Measurements from ENCODE around the gene BRMS1. TPM values are rescaled to one million over a fixed set of nuclear protein-coding genes. Genes with fewer than 3 reads are reported as not detected.

Gene BRMS1
- total RNA-seq, 1 donor from 2014 or later: 16.4 TPM

GRCh38 chr11:66339686-66340483 lies 5.0 kb downstream of the BRMS1 start:
- Mint-ChIP-seq H3K36me3 (no peaks in the 10 kb centered on the region), H3K9me3 (no peaks in the 10 kb centered on the region), H3K4me3 (no peak overlapping the region), H3K4me1 (peaks cover 42% of the 10 kb centered on the region), H3K27ac (no peak overlapping the region), H3K27me3 (ENCODE audit: insufficient read depth, low read depth) (peaks cover 10% of the 10 kb centered on the region)
- Histone ChIP-seq H3K9ac (no peak overlapping the region), H3K4me3 (no peak overlapping the region), H3K4me2 (no peak overlapping the region), H3K9me3 (ENCODE audit: low read depth) (no peaks in the 10 kb centered on the region), H2AFZ (replicated peaks) (no peak overlapping the region), H3K27me3 (peaks cover 5% of the 10 kb centered on the region), H3F3A (ENCODE audit: low read depth) (peaks cover 27% of the 10 kb centered on the region), H3K36me3 (no peaks in the 10 kb centered on the region), H4K20me1 (ENCODE audit: low read depth) (peaks cover 18% of the 10 kb centered on the region), H3K4me1 (peaks cover 20% of the 10 kb centered on the region), H3K27ac (no peak overlapping the region), H3K79me2 (ENCODE audit: low read depth) (peaks cover 18% of the 10 kb centered on the region)
- TF ChIP-seq CTCF (IDR thresholded peaks at IDR 0.05) (no peak), EZH2phosphoT487 (IDR thresholded peaks at IDR 0.05) (no peak), EZH2 (IDR thresholded peaks at IDR 0.05) (no peak)
- no peak for DNase-seq (ENCODE audit: low spot score)

GRCh38 chr11:66339162-66339675 lies 5.7 kb downstream of the BRMS1 start:
- Mint-ChIP-seq H3K27me3 (ENCODE audit: insufficient read depth, low read depth) (peaks cover 10% of the 10 kb centered on the region), H3K4me3 (no peak overlapping the region), H3K9me3 (no peaks in the 10 kb centered on the region), H3K27ac (no peak overlapping the region), H3K4me1 (peaks cover 39% of the 10 kb centered on the region), H3K36me3 (no peaks in the 10 kb centered on the region)
- Histone ChIP-seq H4K20me1 (ENCODE audit: low read depth) (peaks cover 15% of the 10 kb centered on the region), H3K27me3 (peaks cover 5% of the 10 kb centered on the region), H3K9ac (no peak overlapping the region), H3K27ac (no peak overlapping the region), H3K36me3 (no peaks in the 10 kb centered on the region), H3K9me3 (ENCODE audit: low read depth) (no peaks in the 10 kb centered on the region), H2AFZ (replicated peaks) (no peak overlapping the region), H3K4me1 (peaks cover 18% of the 10 kb centered on the region), H3K79me2 (ENCODE audit: low read depth) (peaks cover 13% of the 10 kb centered on the region), H3F3A (ENCODE audit: low read depth) (peaks cover 22% of the 10 kb centered on the region), H3K4me2 (no peak overlapping the region), H3K4me3 (no peak overlapping the region)
- DNase-seq (ENCODE audit: low spot score): no peak
- TF ChIP-seq EZH2 (IDR thresholded peaks at IDR 0.05) (no peak), CTCF (IDR thresholded peaks at IDR 0.05) (no peak), EZH2phosphoT487 (IDR thresholded peaks at IDR 0.05) (no peak)

- H4K20me1 ChIP-seq (ENCODE audit: low read depth): peaks cover 8% of the 10 kb centered on the region
- peaks cover 5% of the 10 kb centered on the region for H3K27me3 ChIP-seq
- no peaks in the 10 kb centered on the region for H3K36me3 ChIP-seq
- peaks cover 16% of the 10 kb centered on the region for H3F3A ChIP-seq (ENCODE audit: low read depth)
- Mint-ChIP-seq H3K4me3 (no peak overlapping the region), H3K27me3 (ENCODE audit: insufficient read depth, low read depth) (peaks cover 10% of the 10 kb centered on the region), H3K4me1 (peaks cover 32% of the 10 kb centered on the region), H3K36me3 (no peaks in the 10 kb centered on the region), H3K9me3 (no peaks in the 10 kb centered on the region), H3K27ac (peak overlapping the region; percentile 62)
- no peak for DNase-seq (ENCODE audit: low spot score)
- no peak overlapping the region for H3K9ac ChIP-seq
- TF ChIP-seq CTCF (IDR thresholded peaks at IDR 0.05) (no peak), EZH2 (IDR thresholded peaks at IDR 0.05) (no peak), EZH2phosphoT487 (IDR thresholded peaks at IDR 0.05) (no peak)
- H3K27ac ChIP-seq: no peak overlapping the region
- H3K9me3 ChIP-seq (ENCODE audit: low read depth): no peaks in the 10 kb centered on the region
- no peak overlapping the region for H3K4me3 ChIP-seq
- peaks cover 11% of the 10 kb centered on the region for H3K4me1 ChIP-seq
- H3K79me2 ChIP-seq (ENCODE audit: low read depth): peaks cover 6% of the 10 kb centered on the region
- H2AFZ ChIP-seq (replicated peaks): no peak overlapping the region
- no peak overlapping the region for H3K4me2 ChIP-seq
Measured at GRCh38 chr11:66338276-66339161, 6.4 kb downstream of the BRMS1 start.
